H9 (cell line): ENCODE results near the gene BCAS1. TPM values are rescaled to one million over a fixed set of nuclear protein-coding genes. Genes with fewer than 3 reads are reported as not detected.

Source experiments
- DNase-seq: peaks from one replicate; pipeline ENCODE4 v3.0.0-alpha.2; 2017
- H2AFZ ChIP-seq: one replicate; pipeline ENCODE4 v1.6.1; 2013; ENCODE audit warnings: mild to moderate bottlenecking, low read length, control low read depth, moderate library complexity
- H2AK5ac ChIP-seq: 2 replicates; pipeline ENCODE4 v1.6.1; 2013; ENCODE audit warnings: low read length, control low read depth, mixed read lengths; ENCODE audit not compliant: insufficient read length
- H2BK120ac ChIP-seq: one replicate; pipeline ENCODE4 v1.6.1; 2013; ENCODE audit warnings: low read depth, mild to moderate bottlenecking, low read length, control low read depth, inconsistent platforms; ENCODE audit not compliant: poor library complexity, severe bottlenecking
- H2BK12ac ChIP-seq: 2 replicates; pipeline ENCODE4 v1.6.1; 2013; ENCODE audit warnings: low read length, control low read depth, mixed read lengths, low read depth; ENCODE audit not compliant: insufficient read length
- H2BK15ac ChIP-seq: 2 replicates; pipeline ENCODE4 v1.6.1; 2013; ENCODE audit warnings: low read depth, low read length, control low read depth
- H2BK20ac ChIP-seq: one replicate; pipeline ENCODE4 v1.6.1; 2013; ENCODE audit warnings: low read depth, mild to moderate bottlenecking, low read length, control low read depth, inconsistent platforms; ENCODE audit not compliant: poor library complexity, severe bottlenecking
- H2BK5ac ChIP-seq: 2 replicates; pipeline ENCODE4 v1.6.1; 2013; ENCODE audit warnings: low read length, control low read depth, mixed read lengths; ENCODE audit not compliant: insufficient read length
- H3K14ac ChIP-seq: 2 replicates; pipeline ENCODE4 v1.6.1; 2013; ENCODE audit warnings: low read length, control low read depth; ENCODE audit not compliant: insufficient read depth
- H3K18ac ChIP-seq: 2 replicates; pipeline ENCODE4 v1.6.1; 2013; ENCODE audit warnings: low read depth, mild to moderate bottlenecking, mixed read lengths, low read length, control low read depth; ENCODE audit not compliant: insufficient read length
- H3K23ac ChIP-seq: 2 replicates; pipeline ENCODE4 v1.6.1; 2013; ENCODE audit warnings: low read length, control low read depth, mixed read lengths, low read depth; ENCODE audit not compliant: insufficient read length
- H3K23me2 ChIP-seq: 2 replicates; pipeline ENCODE4 v1.6.1; 2013; ENCODE audit warnings: low read depth, mild to moderate bottlenecking, mixed read lengths, low read length, control low read depth; ENCODE audit not compliant: insufficient read length, poor library complexity, severe bottlenecking
- H3K27ac ChIP-seq: 2 replicates; pipeline ENCODE4 v1.5.1; 2013; ENCODE audit warnings: low read length, control low read depth, mixed read lengths, low read depth; ENCODE audit not compliant: insufficient read length
- H3K27me3 ChIP-seq: 2 replicates; pipeline ENCODE4 v1.6.1; 2013; ENCODE audit warnings: low read length, control low read depth, inconsistent platforms; ENCODE audit not compliant: insufficient read depth
- H3K4ac ChIP-seq: 2 replicates; pipeline ENCODE4 v1.6.1; 2013; ENCODE audit warnings: low read depth, mild to moderate bottlenecking, control low read depth, inconsistent platforms, low read length, moderate library complexity
- H3K4me1 ChIP-seq: 2 replicates; pipeline ENCODE4 v1.6.1; 2013; ENCODE audit warnings: low read length, control low read depth, inconsistent platforms; ENCODE audit not compliant: insufficient read depth
- H3K4me2 ChIP-seq: 2 replicates; pipeline ENCODE4 v1.6.1; 2013; ENCODE audit warnings: low read length, control low read depth, mixed read lengths; ENCODE audit not compliant: insufficient read length, insufficient read depth
- H3K56ac ChIP-seq: 2 replicates; pipeline ENCODE4 v1.6.1; 2013; ENCODE audit warnings: low read depth, mild to moderate bottlenecking, mixed read lengths, low read length, control low read depth; ENCODE audit not compliant: insufficient read length
- H3K79me1 ChIP-seq: 2 replicates; pipeline ENCODE4 v1.6.1; 2013; ENCODE audit warnings: low read depth, mild to moderate bottlenecking, moderate library complexity, low read length, control low read depth, inconsistent platforms; ENCODE audit not compliant: insufficient read depth, poor library complexity, severe bottlenecking
- H3K79me2 ChIP-seq: 2 replicates; pipeline ENCODE4 v1.6.1; 2013; ENCODE audit warnings: low read length, control low read depth, inconsistent platforms; ENCODE audit not compliant: insufficient read depth
- H3K9ac ChIP-seq: 2 replicates; pipeline ENCODE4 v1.6.1; 2013; ENCODE audit warnings: low read length, control low read depth, mixed read lengths; ENCODE audit not compliant: insufficient read length; ENCODE audit errors: extremely low read depth
- H3K9me3 ChIP-seq: one replicate; pipeline ENCODE4 v1.6.1; 2013; ENCODE audit warnings: low read depth, low read length, inconsistent platforms; ENCODE audit not compliant: control insufficient read depth
- H3T11ph ChIP-seq: one replicate; pipeline ENCODE4 v1.6.1; 2013; ENCODE audit warnings: mild to moderate bottlenecking, low read length, control low read depth, inconsistent platforms
- H4K20me1 ChIP-seq: one replicate; pipeline ENCODE4 v1.6.1; 2013; ENCODE audit not compliant: control insufficient read depth, insufficient read length, insufficient read depth
- H4K5ac ChIP-seq: 2 replicates; pipeline ENCODE4 v1.6.1; 2013; ENCODE audit warnings: low read depth, mild to moderate bottlenecking, mixed read lengths, low read length, control low read depth; ENCODE audit not compliant: insufficient read length
- H4K8ac ChIP-seq: replicated peaks from 2 replicates; pipeline ENCODE4 v1.6.1; 2013; ENCODE audit warnings: low read length, control low read depth, mixed read lengths, low read depth; ENCODE audit not compliant: insufficient read length
- H4K91ac ChIP-seq: 2 replicates; pipeline ENCODE4 v1.6.1; 2013; ENCODE audit warnings: low read depth, mild to moderate bottlenecking, moderate library complexity, mixed read lengths, low read length, control low read depth; ENCODE audit not compliant: insufficient read length
- H3K27ac Mint-ChIP-seq, 3 experiments: 2 replicates in 2 of 3; 3 replicates in 1 of 3; pipeline ENCODE4 v1.8.0; 2020 to 2021; ENCODE audit warnings: mixed read lengths in 3 of 3, mild to moderate bottlenecking in 1 of 3, moderate library complexity in 1 of 3
- H3K27me3 Mint-ChIP-seq: 2 replicates; pipeline ENCODE4 v1.8.0; 2021; ENCODE audit warnings: low read depth, mild to moderate bottlenecking, moderate library complexity, mixed read lengths
- H3K36me3 Mint-ChIP-seq, 3 experiments: 2 replicates in 2 of 3; 3 replicates in 1 of 3; pipeline ENCODE4 v1.8.0; 2020 to 2021; ENCODE audit warnings: low read depth in 3 of 3, mixed read lengths in 3 of 3; ENCODE audit not compliant: insufficient read depth in 1 of 3
- H3K4me1 Mint-ChIP-seq, 2 experiments: 2 replicates each; pipeline ENCODE4 v1.8.0; 2020; ENCODE audit warnings: mixed read lengths in 2 of 2
- H3K4me3 Mint-ChIP-seq, 2 experiments: 2 replicates in 1 of 2; 3 replicates in 1 of 2; pipeline ENCODE4 v1.8.0; 2020 to 2021; ENCODE audit warnings: mild to moderate bottlenecking in 2 of 2, mixed read lengths in 2 of 2, moderate library complexity in 1 of 2
- H3K9me3 Mint-ChIP-seq, 2 experiments: 2 replicates in 1 of 2; 3 replicates in 1 of 2; pipeline ENCODE4 v1.8.0; 2020; ENCODE audit warnings: mild to moderate bottlenecking in 2 of 2, mixed read lengths in 2 of 2, moderate library complexity in 1 of 2
- CTCF ChIP-seq: fragments of 200-600 bp; sonication (generic); conservative IDR thresholded peaks from 3 replicates; pipeline ENCODE4 v1.8.0; 2021; ENCODE audit warnings: antibody characterized with exemption, mild to moderate bottlenecking
- WGBS: extraction: QIAGEN DNeasy Blood & Tissue Kit; methylation state at CpG from one replicate; pipeline ENCODE4 v1.1.7; 2013; ENCODE audit warnings: missing lambda C conversion rate, low lambda C conversion rate, mixed read lengths; ENCODE audit not compliant: insufficient read length; ENCODE audit errors: extremely low coverage; 5-methylcytosine and 5-hydroxymethylcytosine counted together
- total RNA-seq: library from RNA; stranded (reverse); gene quantifications from 2 replicates; pipeline ENCODE4 v1.2.1, GENCODE V29; 2021

The BCAS1 gene
- total RNA-seq, 1 experiment from 2014 or later, result 0.15 TPM

GRCh38 chr20:53929399-53929798, 141.0 kb downstream of the BCAS1 start:
- no peaks in the 10 kb centered on the region for H3K9me3 ChIP-seq
- Mint-ChIP-seq H3K27ac (0 out of 7 replicates have a peak overlapping the region, but pooled peaks of 1 of the 3 experiments have one; percentile 13), H3K36me3 (no peaks in the 10 kb centered on the region), H3K4me3 (no peak overlapping the region), H3K9me3 (no peaks in the 10 kb centered on the region), H3K27me3 (no peaks in the 10 kb centered on the region), H3K4me1 (peaks cover 14 to 15% of the 10 kb centered on the region in 2 experiments)
- H4K5ac ChIP-seq, result no peak overlapping the region
- no peak overlapping the region for H3K4ac ChIP-seq
- H3K9ac ChIP-seq, result no peak overlapping the region
- no peak overlapping the region for H4K91ac ChIP-seq
- no peaks in the 10 kb centered on the region for H3K27me3 ChIP-seq
- H3K4me1 ChIP-seq, result no peaks in the 10 kb centered on the region
- H3K18ac ChIP-seq, result no peak overlapping the region
- H3K79me1 ChIP-seq, result no peaks in the 10 kb centered on the region
- no peak overlapping the region for H2AK5ac ChIP-seq
- H3K79me2 ChIP-seq, result no peaks in the 10 kb centered on the region
- no peak overlapping the region for H3K27ac ChIP-seq
- no peak overlapping the region for H3K14ac ChIP-seq
- H2BK12ac ChIP-seq, result no peak overlapping the region
- H4K20me1 ChIP-seq, result no peaks in the 10 kb centered on the region
- H4K8ac ChIP-seq, result no peak overlapping the region
- H2BK120ac ChIP-seq, result no peak overlapping the region
- DNase-seq, result no peak
- no peak overlapping the region for H2BK15ac ChIP-seq
- H3K23ac ChIP-seq, result no peak overlapping the region
- no peak overlapping the region for H2BK5ac ChIP-seq
- no peak overlapping the region for H2AFZ ChIP-seq
- TF ChIP-seq CTCF, result no peak
- WGBS, result no CpG with 5 or more reads among the region's 2 CpGs
- no peak overlapping the region for H3K56ac ChIP-seq
- H3K4me2 ChIP-seq, result no peak overlapping the region
- no peak overlapping the region for H2BK20ac ChIP-seq
- H3K23me2 ChIP-seq, result no peaks in the 10 kb centered on the region
- H3T11ph ChIP-seq, result no peak overlapping the region
